Gastroesophageal sphincter (tissue), 3 donors: ENCODE measurements around the gene HTRA1.

Source experiments
- EP300 ChIP-seq: sonication (generic); formaldehyde crosslinking; IDR thresholded peaks from one replicate; pipeline ENCODE4 v1.6.1; 2017; ENCODE audit warnings: antibody characterized with exemption, mild to moderate bottlenecking
- POLR2A ChIP-seq, 2 donors: fragments of 450-650 bp; IDR thresholded peaks; one replicate each; pipeline ENCODE4 v1.6.1; 2017; ENCODE audit warnings: antibody characterized with exemption in 2 of 2, mild to moderate bottlenecking in 2 of 2, moderate library complexity in 1 of 2
- POLR2AphosphoS5 ChIP-seq: sonication (generic); formaldehyde crosslinking; IDR thresholded peaks from one replicate; pipeline ENCODE4 v1.6.1; 2017; ENCODE audit warnings: antibody characterized with exemption
- TF ChIP-seq, protein P1 (sequence below), 4 experiments: fragments of 200-600 bp in 2 of 4; fragments of 450-650 bp in 2 of 4; sonication (generic) in 1 of 4; IDR thresholded peaks; one replicate each; pipeline ENCODE4 v1.5.1; 2017 to 2019; ENCODE audit warnings: antibody characterized with exemption in 4 of 4, mild to moderate bottlenecking in 2 of 4, moderate library complexity in 2 of 4

DNA sequence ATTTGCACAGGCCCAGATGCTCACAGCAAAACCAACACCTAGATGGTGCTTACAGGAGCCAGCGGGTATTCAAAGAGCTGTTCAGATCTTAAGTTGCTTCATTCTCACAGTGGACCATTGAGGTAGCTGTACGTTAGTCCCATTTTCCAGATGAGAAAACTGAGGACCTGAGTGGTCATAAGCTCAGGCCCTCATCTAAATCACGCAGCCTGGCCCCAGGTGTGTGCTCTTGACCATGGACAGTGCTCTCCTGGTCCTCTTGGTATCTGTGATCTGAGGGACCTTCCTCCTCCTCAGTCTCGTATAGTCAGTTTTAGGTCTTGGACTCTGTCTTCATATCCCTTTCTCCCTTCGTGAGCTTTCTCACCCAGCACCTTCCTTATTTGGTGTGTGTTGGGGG, 43.7 kb downstream of the HTRA1 start:
- TF ChIP-seq, protein P1, sequence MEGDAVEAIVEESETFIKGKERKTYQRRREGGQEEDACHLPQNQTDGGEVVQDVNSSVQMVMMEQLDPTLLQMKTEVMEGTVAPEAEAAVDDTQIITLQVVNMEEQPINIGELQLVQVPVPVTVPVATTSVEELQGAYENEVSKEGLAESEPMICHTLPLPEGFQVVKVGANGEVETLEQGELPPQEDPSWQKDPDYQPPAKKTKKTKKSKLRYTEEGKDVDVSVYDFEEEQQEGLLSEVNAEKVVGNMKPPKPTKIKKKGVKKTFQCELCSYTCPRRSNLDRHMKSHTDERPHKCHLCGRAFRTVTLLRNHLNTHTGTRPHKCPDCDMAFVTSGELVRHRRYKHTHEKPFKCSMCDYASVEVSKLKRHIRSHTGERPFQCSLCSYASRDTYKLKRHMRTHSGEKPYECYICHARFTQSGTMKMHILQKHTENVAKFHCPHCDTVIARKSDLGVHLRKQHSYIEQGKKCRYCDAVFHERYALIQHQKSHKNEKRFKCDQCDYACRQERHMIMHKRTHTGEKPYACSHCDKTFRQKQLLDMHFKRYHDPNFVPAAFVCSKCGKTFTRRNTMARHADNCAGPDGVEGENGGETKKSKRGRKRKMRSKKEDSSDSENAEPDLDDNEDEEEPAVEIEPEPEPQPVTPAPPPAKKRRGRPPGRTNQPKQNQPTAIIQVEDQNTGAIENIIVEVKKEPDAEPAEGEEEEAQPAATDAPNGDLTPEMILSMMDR (IDR thresholded peaks at IDR 0.05) = no peak
- TF ChIP-seq EP300 = no peak
- no peak for TF ChIP-seq POLR2A (IDR thresholded peaks at IDR 0.05)
- no peak for TF ChIP-seq POLR2AphosphoS5
